PC-9 (cell line): ENCODE results near the gene SMIM10.
"Not testable (repeated sequence)": the region's sequence is repeated elsewhere in the genome, so short reads cannot be mapped to it uniquely, and the experiment has no call there.

Experiments used
- EZH2 ChIP-seq: fragments of 200-600 bp; sonication (generic); IDR thresholded peaks from 2 replicates; pipeline ENCODE4 v1.8.0; 2017; ENCODE audit warnings: antibody characterized with exemption, low read depth
- TF ChIP-seq, protein P1 (sequence below): fragments of 200-600 bp; sonication (generic); conservative IDR thresholded peaks from 2 replicates; pipeline ENCODE4 v1.6.1; 2017; ENCODE audit warnings: mixed run types, antibody characterized with exemption, mild to moderate bottlenecking, moderate library complexity

DNA sequence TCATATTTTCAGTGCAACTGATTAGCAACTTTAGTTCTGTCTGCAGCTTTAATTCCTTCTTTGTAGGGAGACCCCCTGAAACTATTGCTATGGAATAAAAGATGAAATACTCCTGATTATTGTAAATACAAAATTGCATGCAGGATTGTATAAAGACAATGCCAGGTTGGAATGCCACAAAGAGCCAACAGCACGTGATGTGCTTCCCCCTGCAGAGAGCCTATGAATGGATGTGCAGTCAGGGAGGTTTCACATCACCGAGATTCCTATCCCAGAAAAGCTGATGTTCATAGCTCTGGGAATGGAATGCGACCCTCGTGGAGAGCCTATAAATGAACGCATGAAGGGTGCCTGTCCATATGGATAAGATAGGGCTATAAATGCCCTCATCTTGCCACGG, 33.0 kb downstream of the SMIM10 start:
- TF ChIP-seq, protein P1, sequence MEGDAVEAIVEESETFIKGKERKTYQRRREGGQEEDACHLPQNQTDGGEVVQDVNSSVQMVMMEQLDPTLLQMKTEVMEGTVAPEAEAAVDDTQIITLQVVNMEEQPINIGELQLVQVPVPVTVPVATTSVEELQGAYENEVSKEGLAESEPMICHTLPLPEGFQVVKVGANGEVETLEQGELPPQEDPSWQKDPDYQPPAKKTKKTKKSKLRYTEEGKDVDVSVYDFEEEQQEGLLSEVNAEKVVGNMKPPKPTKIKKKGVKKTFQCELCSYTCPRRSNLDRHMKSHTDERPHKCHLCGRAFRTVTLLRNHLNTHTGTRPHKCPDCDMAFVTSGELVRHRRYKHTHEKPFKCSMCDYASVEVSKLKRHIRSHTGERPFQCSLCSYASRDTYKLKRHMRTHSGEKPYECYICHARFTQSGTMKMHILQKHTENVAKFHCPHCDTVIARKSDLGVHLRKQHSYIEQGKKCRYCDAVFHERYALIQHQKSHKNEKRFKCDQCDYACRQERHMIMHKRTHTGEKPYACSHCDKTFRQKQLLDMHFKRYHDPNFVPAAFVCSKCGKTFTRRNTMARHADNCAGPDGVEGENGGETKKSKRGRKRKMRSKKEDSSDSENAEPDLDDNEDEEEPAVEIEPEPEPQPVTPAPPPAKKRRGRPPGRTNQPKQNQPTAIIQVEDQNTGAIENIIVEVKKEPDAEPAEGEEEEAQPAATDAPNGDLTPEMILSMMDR = not testable (repeated sequence)
- TF ChIP-seq EZH2 = not testable (repeated sequence)
